ENCODE measurements around the gene SPI1. TPM values are rescaled to one million over a fixed set of nuclear protein-coding genes. Genes with fewer than 3 reads are reported as not detected.

Gene SPI1
- total RNA-seq, 3 donors from 2014 or later (not counting 1 experiment from before 2014, with no cell fraction given), result 15.0 to 65.4 (median 55.4) TPM

GRCh38 chr11:47332303-47332711 lies 46.0 kb downstream of the SPI1 start:
- Histone ChIP-seq H3K27me3 (ENCODE audit: control insufficient read depth, insufficient read depth, low read length) (no peaks in the 10 kb centered on the region), H3K4me1 (ENCODE audit: control insufficient read depth, insufficient read depth, low read length) (peaks cover 4% of the 10 kb centered on the region), H3K4me3 (ENCODE audit: low read length) (no peak overlapping the region), H3K36me3 (ENCODE audit: control insufficient read depth, insufficient read depth, low read length) (peaks cover 28% of the 10 kb centered on the region), H3K27ac (ENCODE audit: low read length) (no peak overlapping the region), H3K9me3 (ENCODE audit: control insufficient read depth, insufficient read depth, low read length) (no peaks in the 10 kb centered on the region)
- ATAC-seq, result peak in 1 of 3 donors; percentile 6
- intact Hi-C loops (cut with micrococcal nuclease), result no loop called here
- H3K4me3 Mint-ChIP-seq, result no peak overlapping the region
- no peak for TF ChIP-seq CTCF (IDR thresholded peaks at IDR 0.05)
- H3K27ac Mint-ChIP-seq, result peak overlapping the region in 1 of 2 donors; percentile 13
- H3K4me1 Mint-ChIP-seq, result peaks cover 0 to 3% of the 10 kb centered on the region in 2 donors
- DNase-seq, result no peak
- 96% methylated on average over 13 of the region's 13 CpGs for WGBS (ENCODE audit: insufficient coverage)
- H3K36me3 Mint-ChIP-seq, result no peaks in the 10 kb centered on the region
- no peaks in the 10 kb centered on the region for H3K9me3 Mint-ChIP-seq
- no peaks in the 10 kb centered on the region for H3K27me3 Mint-ChIP-seq (ENCODE audit: low read depth in 2 of 2)

- no peaks in the 10 kb centered on the region for H3K27me3 Mint-ChIP-seq (ENCODE audit: low read depth in 2 of 2)
- intact Hi-C loops (cut with micrococcal nuclease), result no loop called here
- H3K4me1 Mint-ChIP-seq, result peaks cover 0 to 3% of the 10 kb centered on the region in 2 donors
- TF ChIP-seq CTCF (IDR thresholded peaks at IDR 0.05), result no peak
- H3K4me3 ChIP-seq (ENCODE audit: low read length), result no peak overlapping the region
- H3K9me3 ChIP-seq (ENCODE audit: control insufficient read depth, insufficient read depth, low read length), result no peaks in the 10 kb centered on the region
- peak overlapping the region; percentile 13 to 16 for H3K27ac Mint-ChIP-seq
- H3K36me3 ChIP-seq (ENCODE audit: control insufficient read depth, insufficient read depth, low read length), result peaks cover 35% of the 10 kb centered on the region
- H3K9me3 Mint-ChIP-seq, result no peaks in the 10 kb centered on the region
- no peak overlapping the region for H3K27ac ChIP-seq (ENCODE audit: low read length)
- no peaks in the 10 kb centered on the region for H3K36me3 Mint-ChIP-seq
- no peaks in the 10 kb centered on the region for H3K27me3 ChIP-seq (ENCODE audit: control insufficient read depth, insufficient read depth, low read length)
- H3K4me3 Mint-ChIP-seq, result no peak overlapping the region
- peaks cover 4% of the 10 kb centered on the region for H3K4me1 ChIP-seq (ENCODE audit: control insufficient read depth, insufficient read depth, low read length)
- DNase-seq (no peak), ATAC-seq (no peak)
- WGBS (ENCODE audit: insufficient coverage), result 94% methylated on average over 21 of the region's 21 CpGs
Measured at GRCh38 chr11:47331454-47332302, 46.7 kb downstream of the SPI1 start.

- Mint-ChIP-seq H3K4me3 (no peak overlapping the region), H3K9me3 (no peaks in the 10 kb centered on the region), H3K36me3 (no peaks in the 10 kb centered on the region), H3K4me1 (peaks cover 5 to 10% of the 10 kb centered on the region in 2 donors), H3K27me3 (ENCODE audit: low read depth in 2 of 2) (no peaks in the 10 kb centered on the region), H3K27ac (peak overlapping the region in 1 of 2 donors; percentile 16)
- intact Hi-C loops (cut with micrococcal nuclease), result no loop called here
- Histone ChIP-seq H3K4me1 (ENCODE audit: control insufficient read depth, insufficient read depth, low read length) (peaks cover 4% of the 10 kb centered on the region), H3K27ac (ENCODE audit: low read length) (no peak overlapping the region), H3K27me3 (ENCODE audit: control insufficient read depth, insufficient read depth, low read length) (no peaks in the 10 kb centered on the region), H3K36me3 (ENCODE audit: control insufficient read depth, insufficient read depth, low read length) (peaks cover 49% of the 10 kb centered on the region), H3K9me3 (ENCODE audit: control insufficient read depth, insufficient read depth, low read length) (no peaks in the 10 kb centered on the region), H3K4me3 (ENCODE audit: low read length) (no peak overlapping the region)
- WGBS (ENCODE audit: insufficient coverage), result 90% methylated on average over 16 of the region's 16 CpGs
- ATAC-seq (peak in 1 of 3 donors; percentile 16), DNase-seq (no peak)
- TF ChIP-seq CTCF (IDR thresholded peaks at IDR 0.05), result no peak
Measured at GRCh38 chr11:47329987-47330931, 48.1 kb downstream of the SPI1 start.

Data from natural killer cell (primary cell).